Psoas muscle (tissue), 8 donors: ENCODE measurements around the gene ATF7IP2. TPM values are rescaled to one million over a fixed set of nuclear protein-coding genes. Genes with fewer than 3 reads are reported as not detected.

Experiments used
- ATAC-seq, 4 donors: fragments of 200-7000 bp; cut with Tn5 transposase; one replicate each; pipeline ENCODE4 v1.9.1; 2020; ENCODE audit warnings: moderate library complexity in 3 of 4, mild to moderate bottlenecking in 2 of 4
- DNase-seq, 2 donors: peaks; one replicate each; pipeline ENCODE4 v3.0.0-alpha.2; 2020
- H3K27ac ChIP-seq: fragments of 200-600 bp; one replicate; pipeline ENCODE4 v1.8.0; 2022
- H3K27me3 ChIP-seq, 3 donors: fragments of 200-600 bp in 1 of 3; one replicate each; pipeline versions ENCODE4 v1.6.1 to v1.8.0; 2013 to 2022; ENCODE audit warnings: low read length in 2 of 3, mild to moderate bottlenecking in 2 of 3, moderate library complexity in 1 of 3; ENCODE audit not compliant: insufficient read depth in 3 of 3
- H3K36me3 ChIP-seq, 2 donors: fragments of 200-600 bp in 1 of 2; one replicate each; pipeline versions ENCODE4 v1.6.1 to v1.8.0; 2013 to 2022; ENCODE audit warnings: low read depth in 1 of 2, mild to moderate bottlenecking in 1 of 2, moderate library complexity in 1 of 2; ENCODE audit not compliant: insufficient read depth in 1 of 2
- H3K4me1 ChIP-seq: fragments of 200-600 bp; one replicate; pipeline ENCODE4 v1.8.0; 2022
- H3K4me3 ChIP-seq: fragments of 200-600 bp; one replicate; pipeline ENCODE4 v1.8.0; 2022; ENCODE audit warnings: mild to moderate bottlenecking
- H3K9me3 ChIP-seq: fragments of 200-600 bp; one replicate; pipeline ENCODE4 v1.8.0; 2022
- WGBS, 3 donors: extraction: QIAGEN DNeasy Blood & Tissue Kit; methylation state at CpG; one replicate each; pipeline versions ENCODE4 v1.1.6 to v1.1.7; 2013; 5-methylcytosine and 5-hydroxymethylcytosine counted together
- intact Hi-C, 2 donors: fragments of 100-400 bp; cut with DNase I; formaldehyde crosslinking; loops; one replicate each; pipeline versions ENCODE4 v1.11.0 to v1.14.2; 2022
- polyA plus RNA-seq, 3 donors: library from polyadenylated mRNA; stranded (reverse); fragments of 200-250 nt; gene quantifications; one replicate each; pipeline ENCODE4 v1.2.3, GENCODE V29; 2013
- total RNA-seq, 4 donors: library from RNA; stranded (reverse); fragmentation: NEBNext Ultra II Directional in 2 of 4; extraction: Animal tissue kit (Norgen Biotek cat#: 25700) in 2 of 4; gene quantifications; one replicate each; pipeline versions ENCODE4 v1.2.1 to v1.2.4, GENCODE V29; 2021 to 2023
- TF ChIP-seq, protein P1 (sequence below): fragments of 200-600 bp; IDR thresholded peaks from one replicate; pipeline ENCODE4 v1.8.0; 2022; ENCODE audit warnings: antibody characterized with exemption
- donor health status: healthy with polysubstance abuse.
- donor health status: DM: no; HTN: no; CAD: no; lungs with moderate emphysema.
- donor health status: Bipolar disorder and iron deficiency.
- donor health status: healthy.
- donor health status: DM: yes; HTN: yes; CAD: no.
- donor health status: DM: no; HTN: no; CAD: no.
- donor health status: DM: no; HTN: no; CAD: no.
- donor health status: DM: yes; HTN: yes; CAD: no.

ATF7IP2 gene
- total and polyA plus RNA-seq, 7 donors = 0.89 to 5.1 (median 2.5) TPM

DNA sequence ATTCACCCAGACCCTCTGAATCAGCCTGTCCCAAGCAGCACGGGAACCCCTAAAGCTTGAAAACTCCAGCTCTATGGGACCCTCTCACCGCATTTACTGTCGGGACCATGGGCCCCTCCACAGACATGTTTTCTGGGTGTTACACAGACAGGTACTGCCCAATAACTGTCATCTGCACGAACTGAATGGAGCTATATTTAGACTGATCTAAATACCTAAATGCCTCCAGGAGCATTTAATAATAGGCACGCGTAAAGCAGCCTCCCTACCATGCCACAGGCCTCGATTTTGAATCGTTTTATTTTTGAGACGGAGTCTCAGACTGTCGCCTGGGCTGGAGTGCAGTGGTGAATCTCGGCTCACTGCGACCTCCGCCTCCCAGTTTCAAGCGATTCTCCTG is 144.8 kb downstream of the ATF7IP2 start:
- no peak overlapping the region for H3K4me3 ChIP-seq
- WGBS, 3 donors = 46 to 59% (median 52%) methylated on average over 14 of the region's 14 CpGs
- H3K9me3 ChIP-seq = no peaks in the 10 kb centered on the region
- H3K27me3 ChIP-seq = no peaks in the 10 kb centered on the region
- H3K36me3 ChIP-seq = peaks cover 0 to 18% of the 10 kb centered on the region in 2 donors
- TF ChIP-seq, protein P1, sequence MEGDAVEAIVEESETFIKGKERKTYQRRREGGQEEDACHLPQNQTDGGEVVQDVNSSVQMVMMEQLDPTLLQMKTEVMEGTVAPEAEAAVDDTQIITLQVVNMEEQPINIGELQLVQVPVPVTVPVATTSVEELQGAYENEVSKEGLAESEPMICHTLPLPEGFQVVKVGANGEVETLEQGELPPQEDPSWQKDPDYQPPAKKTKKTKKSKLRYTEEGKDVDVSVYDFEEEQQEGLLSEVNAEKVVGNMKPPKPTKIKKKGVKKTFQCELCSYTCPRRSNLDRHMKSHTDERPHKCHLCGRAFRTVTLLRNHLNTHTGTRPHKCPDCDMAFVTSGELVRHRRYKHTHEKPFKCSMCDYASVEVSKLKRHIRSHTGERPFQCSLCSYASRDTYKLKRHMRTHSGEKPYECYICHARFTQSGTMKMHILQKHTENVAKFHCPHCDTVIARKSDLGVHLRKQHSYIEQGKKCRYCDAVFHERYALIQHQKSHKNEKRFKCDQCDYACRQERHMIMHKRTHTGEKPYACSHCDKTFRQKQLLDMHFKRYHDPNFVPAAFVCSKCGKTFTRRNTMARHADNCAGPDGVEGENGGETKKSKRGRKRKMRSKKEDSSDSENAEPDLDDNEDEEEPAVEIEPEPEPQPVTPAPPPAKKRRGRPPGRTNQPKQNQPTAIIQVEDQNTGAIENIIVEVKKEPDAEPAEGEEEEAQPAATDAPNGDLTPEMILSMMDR = no peak
- DNase-seq (no peak), ATAC-seq (peak; percentile 71 to 75 (median 72))
- intact Hi-C loops = loop anchor here in 1 of 2 donors (5.0 kb wide), 1 partner anchor 392 kb away; no protein-coding TSS in a partner anchor
- H3K27ac ChIP-seq = peak overlapping the region; percentile 41
- peaks cover 19% of the 10 kb centered on the region for H3K4me1 ChIP-seq

- ATAC-seq (no peak), DNase-seq (no peak)
- Histone ChIP-seq H3K27me3 (no peaks in the 10 kb centered on the region), H3K4me1 (peaks cover 19% of the 10 kb centered on the region), H3K4me3 (no peak overlapping the region), H3K27ac (no peak overlapping the region), H3K9me3 (no peaks in the 10 kb centered on the region), H3K36me3 (peaks cover 0 to 27% of the 10 kb centered on the region in 2 donors)
- intact Hi-C loops = loop anchor here in 1 of 2 donors (5.0 kb wide), 1 partner anchor 391 kb away; no protein-coding TSS in a partner anchor
- TF ChIP-seq, protein P1 = no peak
These were observed 145.7 kb downstream of the ATF7IP2 start for GRCh38 chr16:10531582-10531981.

Other genes starting within 250 kb of the ATF7IP2 start
- gene GRIN2A, start 203.6 kb upstream of the ATF7IP2 start, total RNA-seq = under 1 TPM in 3 of 4 donors, not detected in 1; 0.17 to 0.62 (median 0.34) TPM
- gene GRIN2A, start 203.6 kb upstream of the ATF7IP2 start, polyA plus RNA-seq = under 1 TPM in 2 of 3 donors, not detected in 1; 0.01 to 0.03 TPM
- gene EMP2, start 194.5 kb downstream of the ATF7IP2 start, total RNA-seq = 10 to 100 TPM; 11.0 to 25.4 (median 17.7) TPM
- 10 to 100 TPM in 1 of 3 donors, 1 to 10 TPM in 2; 8.0 to 22.8 (median 9.9) TPM for gene EMP2, start 194.5 kb downstream of the ATF7IP2 start, polyA plus RNA-seq